ENCODE measurements around the gene SLC39A8. TPM values are rescaled to one million over a fixed set of nuclear protein-coding genes. Genes with fewer than 3 reads are reported as not detected.

Gene SLC39A8
- total and polyA plus RNA-seq, 9 of the 15 experiments (the other 6 are each of a cell fraction or from before 2014, with no cell fraction given), result 8.2 to 30.3 (median 25.0) TPM

- no TSS peak for BruUV-seq (replicated peaks)
- no peaks in the 10 kb centered on the region for H3K9me1 ChIP-seq (ENCODE audit: control insufficient read depth, insufficient read depth, low read length)
- WGBS (ENCODE audit: insufficient coverage, low coverage, missing lambda C conversion rate), result 40% methylated on average over 3 of the region's 3 CpGs
- FAIRE-seq, result no peak
- no peak for DNase-seq (ENCODE audit: extremely low read depth in 1 of 4, low spot score in 3 of 4)
- H3K79me2 ChIP-seq (ENCODE audit: control insufficient read depth, insufficient read depth, low read length), result no peaks in the 10 kb centered on the region
- 0 out of 2 replicates have a peak, but pooled peaks cover 2% of the 10 kb centered on the region for H4K20me1 ChIP-seq (replicated peaks; ENCODE audit: control insufficient read depth, insufficient read depth, low read length)
- in situ Hi-C loops (cut with MboI) (no loop called here), intact Hi-C loops (cut with micrococcal nuclease) (no loop called here)
- ChIA-PET POLR2A (no interaction called here), CTCF (ENCODE audit: low intra/inter-chr PET ratio) (no interaction called here)
- H3K27me3 ChIP-seq (ENCODE audit: control insufficient read depth in 2 of 2, insufficient read depth in 2 of 2, low read length in 2 of 2), result no peaks in the 10 kb centered on the region
- no peaks in the 10 kb centered on the region for H3K9me3 ChIP-seq (replicated peaks; ENCODE audit: control insufficient read depth, insufficient read depth, low read depth, low read length)
- ATAC-seq, result no peak
- no peak overlapping the region for H3K4me2 ChIP-seq (ENCODE audit: insufficient read depth, low read length)
- H2AFZ ChIP-seq (ENCODE audit: low read depth, low read length), result no peak overlapping the region
- TF ChIP-seq ATF4 (CRISPR knock-in tag; IDR thresholded peaks at IDR 0.05), result no peak
- TF ChIP-seq FOS (IDR thresholded peaks at IDR 0.05; ENCODE audit: extremely low read depth, insufficient read length), result no peak
- no peak for TF ChIP-seq PHTF2 (CRISPR knock-in tag; IDR thresholded peaks at IDR 0.05)
- TF ChIP-seq CBFA2T2 (conservative IDR thresholded peaks at IDR 0.05), result no peak
- no peak for TF ChIP-seq BCOR (IDR thresholded peaks at IDR 0.05)
- no peak overlapping the region for H3K4me3 ChIP-seq
- H3K4me1 ChIP-seq (replicated peaks in 1 of 2; ENCODE audit: control insufficient read depth in 2 of 2, insufficient read depth in 2 of 2, low read length in 2 of 2), result no peaks in the 10 kb centered on the region; a peak in 1 of 5 replicates
- no peaks in the 10 kb centered on the region for H3K36me3 ChIP-seq (ENCODE audit: control insufficient read depth, insufficient read depth, low read length)
- no peak overlapping the region for H3K9ac ChIP-seq (ENCODE audit: insufficient read depth in 1 of 2, low read depth in 2 of 2, low read length in 2 of 2)
- no peak overlapping the region for H3K27ac ChIP-seq (ENCODE audit: extremely low read depth, low read depth, low read length)
These were observed 18.3 kb downstream of the SLC39A8 start for GRCh38 chr4:102326951-102327350.

GRCh38 chr4:102324730-102325129 lies 20.6 kb downstream of the SLC39A8 start:
- in situ Hi-C loops (cut with MboI), result no loop called here
- no peak for TF ChIP-seq ZBTB11 (CRISPR knock-in tag; IDR thresholded peaks at IDR 0.05)

More at GRCh38 chr4:102324730-102325129, 20.6 kb downstream of the SLC39A8 start:
- Histone ChIP-seq H3K27me3 (ENCODE audit: control insufficient read depth in 2 of 2, insufficient read depth in 2 of 2, low read length in 2 of 2) (no peaks in the 10 kb centered on the region), H3K36me3 (ENCODE audit: control insufficient read depth, insufficient read depth, low read length) (no peaks in the 10 kb centered on the region), H3K9ac (ENCODE audit: insufficient read depth in 1 of 2, low read depth in 2 of 2, low read length in 2 of 2) (no peak overlapping the region), H3K79me2 (ENCODE audit: control insufficient read depth, insufficient read depth, low read length) (no peaks in the 10 kb centered on the region), H3K4me1 (replicated peaks in 1 of 2; ENCODE audit: control insufficient read depth in 2 of 2, insufficient read depth in 2 of 2, low read length in 2 of 2) (no peaks in the 10 kb centered on the region; a peak in 1 of 5 replicates), H3K27ac (ENCODE audit: extremely low read depth, low read depth, low read length) (no peak overlapping the region), H2AFZ (ENCODE audit: low read depth, low read length) (no peak overlapping the region), H4K20me1 (replicated peaks; ENCODE audit: control insufficient read depth, insufficient read depth, low read length) (0 out of 2 replicates have a peak, but pooled peaks cover 2% of the 10 kb centered on the region), H3K4me2 (ENCODE audit: insufficient read depth, low read length) (no peak overlapping the region), H3K9me3 (replicated peaks; ENCODE audit: control insufficient read depth, insufficient read depth, low read depth, low read length) (no peaks in the 10 kb centered on the region), H3K4me3 (no peak overlapping the region), H3K9me1 (ENCODE audit: control insufficient read depth, insufficient read depth, low read length) (no peaks in the 10 kb centered on the region)
- FAIRE-seq, result no peak
- no TSS peak for BruUV-seq (replicated peaks)
- WGBS (ENCODE audit: insufficient coverage, low coverage, missing lambda C conversion rate), result 42% methylated on average over 3 of the region's 3 CpGs
- intact Hi-C loops (cut with micrococcal nuclease), result no loop called here
- POLR2A ChIA-PET, result no interaction called here
- no peak for DNase-seq (ENCODE audit: extremely low read depth in 1 of 4, low spot score in 3 of 4)
- CTCF ChIA-PET (ENCODE audit: low intra/inter-chr PET ratio), result no interaction called here
- no peak for ATAC-seq
